GM23248 (cell line): ENCODE data around the gene SLC48A1. TPM values are rescaled to one million over a fixed set of nuclear protein-coding genes. Genes with fewer than 3 reads are reported as not detected.

Experiments
- DNase-seq: peaks from one replicate; pipeline ENCODE4 v3.0.0-alpha.2; 2015
- H2AFZ ChIP-seq: fragments of 200-600 bp; sonication (generic); 2 replicates; pipeline ENCODE4 v1.6.1; 2016; ENCODE audit warnings: antibody characterized with exemption
- H3F3A ChIP-seq: fragments of 200-600 bp; sonication (generic); 2 replicates; pipeline ENCODE4 v1.6.1; 2016; ENCODE audit warnings: mild to moderate bottlenecking, antibody characterized with exemption, mixed run types; ENCODE audit not compliant: insufficient read depth
- H3K27ac ChIP-seq: fragments of 200-600 bp; sonication (generic); 2 replicates; pipeline ENCODE4 v1.5.1; 2016; ENCODE audit warnings: mild to moderate bottlenecking
- H3K27me3 ChIP-seq: fragments of 200-600 bp; sonication (generic); replicated peaks from 2 replicates; pipeline ENCODE4 v1.6.1; 2016; ENCODE audit warnings: mild to moderate bottlenecking; ENCODE audit not compliant: insufficient read depth
- H3K36me3 ChIP-seq: fragments of 200-600 bp; sonication (generic); 2 replicates; pipeline ENCODE4 v1.6.1; 2016; ENCODE audit warnings: low read depth, mild to moderate bottlenecking
- H3K4me1 ChIP-seq: fragments of 200-600 bp; sonication (generic); 2 replicates; pipeline ENCODE4 v1.6.1; 2016; ENCODE audit warnings: mild to moderate bottlenecking; ENCODE audit not compliant: insufficient read depth
- H3K4me2 ChIP-seq: fragments of 200-600 bp; sonication (generic); one replicate; pipeline ENCODE4 v1.6.1; 2016; ENCODE audit warnings: mild to moderate bottlenecking; ENCODE audit not compliant: unreplicated experiment
- H3K4me3 ChIP-seq: fragments of 200-600 bp; sonication (generic); 2 replicates; pipeline ENCODE4 v1.5.1; 2016; ENCODE audit warnings: mild to moderate bottlenecking
- H3K79me2 ChIP-seq: fragments of 200-600 bp; sonication (generic); 2 replicates; pipeline ENCODE4 v1.6.1; 2016; ENCODE audit warnings: mild to moderate bottlenecking; ENCODE audit not compliant: insufficient read depth
- H3K9ac ChIP-seq: fragments of 200-600 bp; sonication (generic); 2 replicates; pipeline ENCODE4 v1.6.1; 2016; ENCODE audit warnings: mild to moderate bottlenecking
- H3K9me2 ChIP-seq: fragments of 200-600 bp; sonication (generic); 2 replicates; pipeline ENCODE4 v1.6.1; 2016; ENCODE audit warnings: mixed run types, mild to moderate bottlenecking, moderate library complexity; ENCODE audit not compliant: insufficient read depth
- H3K9me3 ChIP-seq: fragments of 200-600 bp; sonication (generic); one replicate; pipeline ENCODE4 v1.6.1; 2017; ENCODE audit warnings: low read depth
- H4K20me1 ChIP-seq: fragments of 200-600 bp; sonication (generic); 2 replicates; pipeline ENCODE4 v1.6.0; 2016; ENCODE audit not compliant: insufficient read depth
- EZH2 ChIP-seq: fragments of 200-600 bp; sonication (generic); IDR thresholded peaks from 2 replicates; pipeline ENCODE4 v1.6.1; 2018; ENCODE audit warnings: antibody characterized with exemption, mild to moderate bottlenecking; ENCODE audit not compliant: insufficient read depth, poor library complexity, severe bottlenecking
- EZH2phosphoT487 ChIP-seq: fragments of 200-600 bp; sonication (generic); IDR thresholded peaks from 2 replicates; pipeline ENCODE4 v1.6.1; 2018; ENCODE audit warnings: antibody characterized with exemption, moderate library complexity, mild to moderate bottlenecking, low read depth; ENCODE audit not compliant: insufficient read depth
- WGBS, 2 experiments: methylation state at CpG; one replicate each; pipeline ENCODE4 v1.1.6; 2015 to 2017; ENCODE audit warnings: low lambda C conversion rate in 2 of 2, low coverage in 1 of 2; ENCODE audit errors: missing lambda C conversion rate in 2 of 2; 5-methylcytosine and 5-hydroxymethylcytosine counted together
- in situ Hi-C: fragments of 300-500 bp; cut with MboI; formaldehyde crosslinking; loops from 2 replicates; pipeline ENCODE4 v1.15.0; 2020
- polyA plus RNA-seq: library from polyadenylated mRNA; unstranded; fragments of >200 nt; fragmentation: Nextera tagmentation; extraction: Ambion mirVana; gene quantifications from 2 replicates; pipeline ENCODE4 v1.2.1, GENCODE V29; 2016
- total RNA-seq: library from RNA; depleted of rRNA; stranded (reverse); fragments of >200 nt; shearing (Covaris generic); gene quantifications from 2 replicates; pipeline ENCODE4 v1.2.3, GENCODE V29; 2014; rRNA removed

Gene SLC48A1
- total and polyA plus RNA-seq, 2 experiments from 2014 or later: 16.4 to 21.8 TPM

DNA sequence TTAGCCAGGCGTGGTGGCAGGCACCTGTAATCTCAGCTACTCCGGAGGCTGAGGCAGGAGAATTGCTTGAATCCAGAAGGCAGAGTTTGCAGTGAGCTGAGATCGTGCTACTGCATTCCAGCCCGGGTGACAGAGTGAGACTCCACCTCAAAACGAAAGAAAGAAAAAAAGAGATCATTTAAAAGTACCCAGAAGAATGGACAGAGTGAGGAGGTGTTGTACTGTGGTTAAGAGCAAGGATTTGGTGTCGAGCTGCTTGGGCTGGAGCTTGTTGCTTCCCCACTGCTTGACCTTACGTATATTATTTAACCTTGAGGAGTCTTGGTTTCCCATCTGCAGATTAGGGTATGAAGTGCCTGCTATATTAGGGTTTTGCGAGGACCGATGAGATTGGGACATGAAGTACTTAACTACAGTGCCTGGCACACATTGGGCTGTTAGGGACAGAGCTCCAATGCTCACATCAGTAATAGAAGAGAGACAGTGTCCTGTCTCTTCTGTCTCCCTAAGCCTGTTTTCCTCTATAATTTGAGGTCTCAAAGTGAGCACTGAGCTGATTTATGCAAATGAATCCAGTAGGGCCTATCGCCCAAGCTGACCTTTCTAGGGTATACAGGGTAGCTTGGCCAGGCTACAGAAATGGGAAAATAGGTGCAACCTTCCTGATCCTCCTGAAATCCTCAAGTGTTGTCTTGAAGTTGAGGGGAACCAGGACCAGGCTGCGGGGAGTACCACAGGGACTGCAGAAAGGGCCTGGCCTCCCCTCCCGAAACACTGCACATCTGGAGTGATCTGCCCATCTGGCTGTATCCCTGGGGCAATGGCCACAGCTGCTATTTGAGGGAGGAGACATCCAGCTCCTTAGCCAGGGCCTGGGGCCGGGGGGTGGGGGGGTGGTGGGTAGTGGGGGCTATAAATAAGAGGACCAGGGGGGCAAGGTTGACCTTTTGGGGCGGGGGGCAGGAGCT lies 55.3 kb downstream of the SLC48A1 start:
- peaks cover 58% of the 10 kb centered on the region for H3K4me1 ChIP-seq
- peak overlapping the region; percentile 51 for H3K27ac ChIP-seq
- DNase-seq: peak; percentile 40
- H3K36me3 ChIP-seq: no peaks in the 10 kb centered on the region
- H3K9me3 ChIP-seq: no peaks in the 10 kb centered on the region
- no peaks in the 10 kb centered on the region for H3K27me3 ChIP-seq
- H3K79me2 ChIP-seq: no peaks in the 10 kb centered on the region
- TF ChIP-seq EZH2phosphoT487 (no peak), EZH2 (no peak)
- H3K4me3 ChIP-seq: no peak overlapping the region
- no peaks in the 10 kb centered on the region for H3K9me2 ChIP-seq
- peak overlapping the region; percentile 70 for H2AFZ ChIP-seq
- WGBS, 2 experiments: 25% methylated on average over 14 of the region's 14 CpGs
- in situ Hi-C loops: no loop called here
- no peaks in the 10 kb centered on the region for H4K20me1 ChIP-seq
- peak overlapping the region; percentile 14 for H3K4me2 ChIP-seq
- H3F3A ChIP-seq: peaks cover 23% of the 10 kb centered on the region
- H3K9ac ChIP-seq: peak overlapping the region; percentile 41; the same call in 1 of the 2 replicates

DNA sequence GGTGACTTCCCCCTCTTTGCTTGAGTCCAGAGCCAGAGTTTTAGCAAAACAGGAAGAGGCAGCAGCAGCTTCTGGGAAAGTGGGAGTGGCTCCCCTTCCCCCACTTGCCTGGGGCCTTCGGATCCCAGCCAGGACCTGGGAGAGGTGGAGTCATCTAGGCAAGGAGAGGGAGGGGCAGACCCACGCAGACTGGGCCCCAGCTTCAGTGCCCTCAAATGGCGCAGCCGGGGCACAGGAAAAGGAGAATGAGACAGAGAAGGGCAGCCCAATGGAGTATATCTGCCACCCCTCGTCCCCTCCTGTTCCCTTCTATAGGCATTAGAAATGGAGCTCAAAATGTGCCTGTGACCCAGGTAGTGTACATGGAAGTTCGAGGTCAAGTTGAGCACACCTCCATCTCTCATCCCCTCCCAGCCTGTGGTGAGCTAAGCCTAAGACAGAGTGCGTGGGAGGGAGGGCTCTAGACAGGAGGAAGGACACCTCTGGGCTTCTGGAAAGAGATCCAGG lies 56.0 kb downstream of the SLC48A1 start:
- H3K79me2 ChIP-seq: no peaks in the 10 kb centered on the region
- peaks cover 21% of the 10 kb centered on the region for H3F3A ChIP-seq
- peak; percentile 79 for DNase-seq
- WGBS, 2 experiments: 24 to 26% methylated on average over 7 of the region's 7 CpGs
- no peaks in the 10 kb centered on the region for H3K9me2 ChIP-seq
- H3K9ac ChIP-seq: peak overlapping the region; percentile 46
- no peaks in the 10 kb centered on the region for H3K27me3 ChIP-seq
- 0 out of 2 replicates have a peak overlapping the region, but pooled peaks have one; percentile 14 for H3K4me3 ChIP-seq
- no peaks in the 10 kb centered on the region for H3K36me3 ChIP-seq
- H4K20me1 ChIP-seq: no peaks in the 10 kb centered on the region
- peak overlapping the region; percentile 46 for H3K27ac ChIP-seq
- H3K4me2 ChIP-seq: peak overlapping the region; percentile 55
- no peak for TF ChIP-seq EZH2
- peak overlapping the region; percentile 88 for H2AFZ ChIP-seq
- in situ Hi-C loops: no loop called here
- peaks cover 50% of the 10 kb centered on the region for H3K4me1 ChIP-seq
- H3K9me3 ChIP-seq: no peaks in the 10 kb centered on the region

DNA sequence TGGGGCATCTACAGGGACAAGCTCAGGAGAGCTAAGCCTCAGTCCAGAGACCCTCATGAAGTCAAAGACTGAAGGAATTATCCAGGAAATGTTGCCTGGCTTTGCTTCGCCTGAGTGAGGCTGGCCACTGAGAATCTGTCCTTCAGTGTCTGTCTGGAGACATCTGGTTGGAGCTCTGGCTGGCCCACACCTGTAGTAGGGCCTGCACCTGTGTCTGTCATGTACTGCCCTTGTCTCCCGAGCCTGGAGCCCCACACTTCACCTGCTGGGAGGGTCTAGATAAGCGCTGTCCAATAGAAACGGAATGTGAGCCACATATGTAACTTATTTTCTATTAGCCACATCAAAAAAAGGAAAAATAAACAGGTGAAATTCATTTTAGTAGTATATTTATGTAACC lies 56.5 kb downstream of the SLC48A1 start:
- no peaks in the 10 kb centered on the region for H3K27me3 ChIP-seq
- H3K4me3 ChIP-seq: no peak overlapping the region
- peak overlapping the region; percentile 88; the same call in 1 of the 2 replicates for H2AFZ ChIP-seq
- no peaks in the 10 kb centered on the region for H3K36me3 ChIP-seq
- peak overlapping the region; percentile 46 for H3K27ac ChIP-seq
- peak overlapping the region; percentile 55 for H3K4me2 ChIP-seq
- peaks cover 45% of the 10 kb centered on the region for H3K4me1 ChIP-seq
- no peaks in the 10 kb centered on the region for H3K9me3 ChIP-seq
- WGBS, 2 experiments: 70 to 74% methylated on average over 4 of the region's 4 CpGs
- H3F3A ChIP-seq: peaks cover 21% of the 10 kb centered on the region
- no peak for DNase-seq
- H4K20me1 ChIP-seq: no peaks in the 10 kb centered on the region
- in situ Hi-C loops: no loop called here
- peak overlapping the region; percentile 46 for H3K9ac ChIP-seq
- H3K9me2 ChIP-seq: no peaks in the 10 kb centered on the region
- no peaks in the 10 kb centered on the region for H3K79me2 ChIP-seq
- no peak for TF ChIP-seq EZH2
- no peak for TF ChIP-seq EZH2phosphoT487

Other genes with a start within 250 kb of the SLC48A1 start
- gene RPAP3, start 67.2 kb upstream of the SLC48A1 start, total RNA-seq: 16.2 and 18.6 TPM in 2 replicates
- 27.7 and 27.8 TPM in 2 replicates for gene RPAP3, start 67.2 kb upstream of the SLC48A1 start, polyA plus RNA-seq
- gene ENDOU, start 47.7 kb upstream of the SLC48A1 start, total RNA-seq: 0.22 TPM in 1 of 2 replicates, not detected in the other
- gene ENDOU, start 47.7 kb upstream of the SLC48A1 start, polyA plus RNA-seq: 0.10 TPM in 1 of 2 replicates, not detected in the other
- 1.3 and 3.7 TPM in 2 replicates for gene RAPGEF3, start 14.4 kb upstream of the SLC48A1 start, total RNA-seq
- gene RAPGEF3, start 14.4 kb upstream of the SLC48A1 start, polyA plus RNA-seq: 1.1 and 1.4 TPM in 2 replicates
- 62.9 and 72.3 TPM in 2 replicates for gene HDAC7, start 46.7 kb downstream of the SLC48A1 start, total RNA-seq
- 45.3 and 46.2 TPM in 2 replicates for gene HDAC7, start 46.7 kb downstream of the SLC48A1 start, polyA plus RNA-seq
- 30.5 and 37.2 TPM in 2 replicates for gene VDR, start 131.8 kb downstream of the SLC48A1 start, total RNA-seq
- gene VDR, start 131.8 kb downstream of the SLC48A1 start, polyA plus RNA-seq: 23.9 and 25.5 TPM in 2 replicates
- 57.5 and 79.8 TPM in 2 replicates for gene TMEM106C, start 190.4 kb downstream of the SLC48A1 start, total RNA-seq
- gene TMEM106C, start 190.4 kb downstream of the SLC48A1 start, polyA plus RNA-seq: 69.4 and 70.4 TPM in 2 replicates
- gene COL2A1, start 231.2 kb downstream of the SLC48A1 start, total RNA-seq: not detected in 2 replicates
- gene COL2A1, start 231.2 kb downstream of the SLC48A1 start, polyA plus RNA-seq: not detected in 2 replicates